ENCODE results near the gene MYH15. TPM values are rescaled to one million over a fixed set of nuclear protein-coding genes. Genes with fewer than 3 reads are reported as not detected.

MYH15 gene
- total RNA-seq, 2 experiments from 2014 or later, result 0.46 to 0.57 TPM

- BruUV-seq (replicated peaks), result no TSS peak
- Histone ChIP-seq H3K4me2 (ENCODE audit: low read length) (no peak overlapping the region), H3K79me2 (ENCODE audit: insufficient read depth, low read depth, low read length) (no peaks in the 10 kb centered on the region), H3K4me3 (ENCODE audit: low read depth, low read length, poor library complexity, severe bottlenecking) (no peak overlapping the region), H3K27ac (ENCODE audit: low read depth, low read length, poor library complexity, severe bottlenecking) (no peak overlapping the region), H3K36me3 (ENCODE audit: insufficient read depth, low read length) (no peaks in the 10 kb centered on the region), H2AFZ (ENCODE audit: low read length) (no peak overlapping the region), H3K4me1 (ENCODE audit: insufficient read depth, low read length, poor library complexity, severe bottlenecking) (no peaks in the 10 kb centered on the region), H3K9me3 (ENCODE audit: low read length) (no peaks in the 10 kb centered on the region), H4K20me1 (ENCODE audit: insufficient read depth, low read length) (no peaks in the 10 kb centered on the region), H3K9me2 (ENCODE audit: insufficient read depth, low read length) (no peaks in the 10 kb centered on the region)
- ChIA-PET POLR2A (no interaction called here), CTCF (ENCODE audit: unreplicated experiment) (no interaction called here)
- intact Hi-C loops (cut with micrococcal nuclease; ENCODE audit: unreplicated experiment), result no loop called here
- no peak for DNase-seq (ENCODE audit: low spot score)
- TF ChIP-seq CTCF (conservative IDR thresholded peaks at IDR 0.05; ENCODE audit: low read length), result no peak
- no peak for TF ChIP-seq EZH2phosphoT487 (IDR thresholded peaks at IDR 0.05; ENCODE audit: borderline replicate concordance, low read depth, low read length)
These were observed 47.5 kb downstream of the MYH15 start for GRCh38 chr3:108462899-108463298.

GRCh38 chr3:108461661-108462111, 48.7 kb downstream of the MYH15 start:
- H4K20me1 ChIP-seq (ENCODE audit: insufficient read depth, low read length), result no peaks in the 10 kb centered on the region

More at GRCh38 chr3:108461661-108462111, 48.7 kb downstream of the MYH15 start:
- H2AFZ ChIP-seq (ENCODE audit: low read length), result no peak overlapping the region
- no peaks in the 10 kb centered on the region for H3K9me2 ChIP-seq (ENCODE audit: insufficient read depth, low read length)
- no peak overlapping the region for H3K4me2 ChIP-seq (ENCODE audit: low read length)
- H3K9me3 ChIP-seq (ENCODE audit: low read length), result no peaks in the 10 kb centered on the region
- no TSS peak for BruUV-seq (replicated peaks)
- DNase-seq (ENCODE audit: low spot score), result no peak
- intact Hi-C loops (cut with micrococcal nuclease; ENCODE audit: unreplicated experiment), result no loop called here
- no peaks in the 10 kb centered on the region for H3K4me1 ChIP-seq (ENCODE audit: insufficient read depth, low read length, poor library complexity, severe bottlenecking)
- TF ChIP-seq CTCF (conservative IDR thresholded peaks at IDR 0.05; ENCODE audit: low read length) (no peak), EZH2phosphoT487 (IDR thresholded peaks at IDR 0.05; ENCODE audit: borderline replicate concordance, low read depth, low read length) (no peak)
- no peak overlapping the region for H3K27ac ChIP-seq (ENCODE audit: low read depth, low read length, poor library complexity, severe bottlenecking)
- H3K36me3 ChIP-seq (ENCODE audit: insufficient read depth, low read length), result no peaks in the 10 kb centered on the region
- H3K79me2 ChIP-seq (ENCODE audit: insufficient read depth, low read depth, low read length), result no peaks in the 10 kb centered on the region
- no peak overlapping the region for H3K4me3 ChIP-seq (ENCODE audit: low read depth, low read length, poor library complexity, severe bottlenecking)
- POLR2A ChIA-PET, result interaction anchor here (0.6 kb wide), 1 partner anchor 42 kb away, joined by 3 read pairs; no protein-coding TSS in a partner anchor
- CTCF ChIA-PET (ENCODE audit: unreplicated experiment), result no interaction called here

Measured in OCI-LY7 (cell line).